ENCODE data around the gene DIS3L2.
"Not testable (repeated sequence)": the region's sequence is repeated elsewhere in the genome, so short reads cannot be mapped to it uniquely, and the experiment has no call there.

DIS3L2 gene

GRCh38 chr2:232323328-232323650, 361.8 kb downstream of the DIS3L2 start:
- TF ChIP-seq CTCF (conservative IDR thresholded peaks at IDR 0.05; ENCODE audit: low read depth, low read length) = no peak
- DNase-seq (ENCODE audit: low read depth) = no peak
- no peak overlapping the region for H3K4me3 ChIP-seq (ENCODE audit: low read depth, low read length)

GRCh38 chr2:232323967-232324366, 362.5 kb downstream of the DIS3L2 start:
- DNase-seq (ENCODE audit: low read depth); H3K4me3 ChIP-seq (ENCODE audit: low read depth, low read length): not testable (repeated sequence)

GRCh38 chr2:232324778-232325177, 363.3 kb downstream of the DIS3L2 start:
- no peak overlapping the region for H3K4me3 ChIP-seq (ENCODE audit: low read depth, low read length)
- DNase-seq (ENCODE audit: low read depth) = no peak
- no peak for TF ChIP-seq CTCF (conservative IDR thresholded peaks at IDR 0.05; ENCODE audit: low read depth, low read length)

GRCh38 chr2:232325324-232326273, 364.1 kb downstream of the DIS3L2 start:
- DNase-seq (ENCODE audit: low read depth) = peak; percentile 57

GRCh38 chr2:232326274-232327104, 365.0 kb downstream of the DIS3L2 start:
- not testable (repeated sequence) for H3K4me3 ChIP-seq (ENCODE audit: low read depth, low read length); DNase-seq (ENCODE audit: low read depth)

More at GRCh38 chr2:232325324-232326273, 364.1 kb downstream of the DIS3L2 start:
- H3K4me3 ChIP-seq (ENCODE audit: low read depth, low read length) = no peak overlapping the region
- peak; percentile 48 for TF ChIP-seq CTCF (conservative IDR thresholded peaks at IDR 0.05; ENCODE audit: low read depth, low read length)

- peak; percentile 83 for TF ChIP-seq CTCF (conservative IDR thresholded peaks at IDR 0.05; ENCODE audit: low read depth, low read length)
- H3K4me3 ChIP-seq (ENCODE audit: low read depth, low read length) = no peak overlapping the region
- peak; percentile 79 for DNase-seq (ENCODE audit: low read depth)
These were observed 365.9 kb downstream of the DIS3L2 start for GRCh38 chr2:232327105-232328031.

- no peak overlapping the region for H3K4me3 ChIP-seq (ENCODE audit: low read depth, low read length)
- no peak for TF ChIP-seq CTCF (conservative IDR thresholded peaks at IDR 0.05; ENCODE audit: low read depth, low read length)
- DNase-seq (ENCODE audit: low read depth) = no peak
These were observed 366.5 kb downstream of the DIS3L2 start for GRCh38 chr2:232328032-232328422.

Data from choroid plexus epithelial cell (primary cell).